MM.1S (cell line): ENCODE data around the gene UBN1.
"Not testable (repeated sequence)": the region's sequence is repeated elsewhere in the genome, so short reads cannot be mapped to it uniquely, and the experiment has no call there.

ENCODE experiments used
- DNase-seq: peaks from one replicate; pipeline ENCODE4 v3.0.0-alpha.2; 2015
- H2AFZ ChIP-seq: fragments of 300-600 bp; sonication (generic); 2 replicates; pipeline ENCODE4 v1.6.0; 2016; ENCODE audit warnings: antibody characterized with exemption, low read length
- H3F3A ChIP-seq: fragments of 300-600 bp; sonication (generic); 2 replicates; pipeline ENCODE4 v1.6.1; 2016; ENCODE audit warnings: mild to moderate bottlenecking, antibody characterized with exemption, low read length, moderate library complexity, mixed read lengths; ENCODE audit not compliant: insufficient read depth
- H3K27ac ChIP-seq: fragments of 300-600 bp; sonication (generic); 2 replicates; pipeline ENCODE4 v1.5.1; 2016; ENCODE audit warnings: mild to moderate bottlenecking, low read length
- H3K27me3 ChIP-seq: fragments of 300-600 bp; sonication (generic); replicated peaks from 2 replicates; pipeline ENCODE4 v1.6.0; 2016; ENCODE audit warnings: low read length; ENCODE audit not compliant: insufficient read depth
- H3K36me3 ChIP-seq: fragments of 300-600 bp; sonication (generic); replicated peaks from 2 replicates; pipeline ENCODE4 v1.6.1; 2016; ENCODE audit warnings: mild to moderate bottlenecking, low read length, mixed read lengths; ENCODE audit not compliant: insufficient read depth
- H3K4me1 ChIP-seq: fragments of 300-600 bp; sonication (generic); 2 replicates; pipeline ENCODE4 v1.6.1; 2016; ENCODE audit warnings: low read length, mixed read lengths
- H3K4me2 ChIP-seq: fragments of 300-600 bp; sonication (generic); 2 replicates; pipeline ENCODE4 v1.6.0; 2016; ENCODE audit warnings: low read depth, low read length
- H3K4me3 ChIP-seq: fragments of 300-600 bp; sonication (generic); 2 replicates; pipeline ENCODE4 v1.5.1; 2016; ENCODE audit warnings: low read length, mixed read lengths
- H3K79me2 ChIP-seq: fragments of 300-600 bp; sonication (generic); 2 replicates; pipeline ENCODE4 v1.6.1; 2016; ENCODE audit warnings: mixed run types, low read length, mixed read lengths
- H3K9ac ChIP-seq: fragments of 300-600 bp; sonication (generic); 2 replicates; pipeline ENCODE4 v1.6.1; 2016; ENCODE audit warnings: low read length, mixed read lengths
- H3K9me2 ChIP-seq: fragments of 300-600 bp; sonication (generic); replicated peaks from 2 replicates; pipeline ENCODE4 v1.6.1; 2016; ENCODE audit warnings: mild to moderate bottlenecking, low read length, mixed read lengths; ENCODE audit not compliant: insufficient read depth
- H3K9me3 ChIP-seq: fragments of 300-600 bp; sonication (generic); replicated peaks from 2 replicates; pipeline ENCODE4 v1.6.1; 2016; ENCODE audit warnings: mild to moderate bottlenecking, low read length, mixed read lengths; ENCODE audit not compliant: insufficient read depth
- H4K20me1 ChIP-seq: fragments of 300-600 bp; sonication (generic); 2 replicates; pipeline ENCODE4 v1.6.1; 2016; ENCODE audit warnings: mild to moderate bottlenecking, low read length, moderate library complexity, mixed read lengths; ENCODE audit not compliant: insufficient read depth
- CTCF ChIP-seq: fragments of 300-600 bp; sonication (generic); IDR thresholded peaks from 2 replicates; pipeline ENCODE4 v1.5.1; 2016; ENCODE audit warnings: antibody characterized with exemption, low read length, mixed read lengths
- EZH2 ChIP-seq: fragments of 300-600 bp; sonication (generic); optimal IDR thresholded peaks from 2 replicates; pipeline ENCODE3; 2017; ENCODE audit warnings: low read depth, mild to moderate bottlenecking, antibody characterized with exemption, low read length, mixed read lengths
- EZH2phosphoT487 ChIP-seq: fragments of 300-600 bp; sonication (generic); IDR thresholded peaks from 2 replicates; pipeline ENCODE4 v1.6.1; 2018; ENCODE audit warnings: antibody characterized with exemption, low read length

Gene UBN1

DNA sequence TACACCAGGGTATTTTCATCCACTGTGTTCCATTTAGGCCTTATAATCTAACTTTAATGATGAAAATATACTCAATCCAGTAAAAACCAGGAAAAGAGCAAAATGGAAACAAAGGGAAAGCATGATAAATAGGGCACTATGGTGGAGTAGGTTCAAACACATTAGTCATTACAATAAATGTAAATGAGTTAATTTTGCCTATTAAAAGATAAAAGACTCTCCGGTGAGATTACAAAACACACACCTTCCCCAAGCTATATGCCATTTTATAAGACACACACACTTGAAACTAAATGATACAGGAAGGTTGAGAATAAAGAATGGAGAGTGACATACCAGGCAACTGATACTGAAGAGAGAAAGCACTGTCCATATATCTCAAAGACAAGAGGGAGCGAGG, 79.6 kb downstream of the UBN1 start:
- Histone ChIP-seq H3K79me2 (no peaks in the 10 kb centered on the region), H3K9me2 (no peaks in the 10 kb centered on the region), H3F3A (no peaks in the 10 kb centered on the region), H3K36me3 (no peaks in the 10 kb centered on the region), H3K27ac (no peak overlapping the region), H3K4me2 (no peak overlapping the region), H3K27me3 (peaks cover 44% of the 10 kb centered on the region), H4K20me1 (no peaks in the 10 kb centered on the region), H3K4me3 (no peak overlapping the region), H3K9me3 (no peaks in the 10 kb centered on the region; the same call in 1 of the 2 replicates), H2AFZ (no peak overlapping the region), H3K4me1 (no peaks in the 10 kb centered on the region), H3K9ac (no peak overlapping the region)
- no peak for DNase-seq
- no peak for TF ChIP-seq EZH2
- TF ChIP-seq EZH2phosphoT487 = no peak
- TF ChIP-seq CTCF = no peak

DNA sequence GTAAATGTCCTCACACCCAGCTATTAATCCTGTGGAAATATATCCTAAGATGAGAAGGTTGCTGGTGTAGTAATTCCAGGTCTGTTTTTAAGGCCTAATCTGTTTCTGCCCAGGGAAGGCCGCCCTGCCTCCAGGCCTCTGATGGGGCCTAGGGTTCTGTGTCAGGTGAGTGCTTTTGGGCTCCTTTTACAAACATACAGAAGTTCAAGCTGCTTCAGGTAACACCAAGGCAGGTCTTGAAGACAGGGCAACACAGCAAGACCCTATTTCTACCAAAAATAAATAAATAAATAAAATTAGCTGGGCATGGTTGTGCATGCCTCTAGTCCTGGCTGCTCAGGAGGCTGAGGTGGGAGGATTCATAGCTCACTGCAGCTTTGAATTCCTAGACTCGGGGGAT, 80.4 kb downstream of the UBN1 start:
- Histone ChIP-seq H4K20me1 (no peaks in the 10 kb centered on the region), H2AFZ (no peak overlapping the region), H3K9me2 (no peaks in the 10 kb centered on the region), H3K79me2 (no peaks in the 10 kb centered on the region), H3K4me1 (no peaks in the 10 kb centered on the region), H3K9me3 (no peaks in the 10 kb centered on the region; the same call in 1 of the 2 replicates), H3F3A (no peaks in the 10 kb centered on the region), H3K9ac (no peak overlapping the region), H3K4me3 (no peak overlapping the region), H3K4me2 (no peak overlapping the region), H3K36me3 (no peaks in the 10 kb centered on the region), H3K27me3 (peaks cover 51% of the 10 kb centered on the region), H3K27ac (no peak overlapping the region)
- no peak for TF ChIP-seq EZH2phosphoT487
- TF ChIP-seq EZH2 = no peak
- TF ChIP-seq CTCF = no peak
- no peak for DNase-seq

GRCh38 chr16:4928227-4928626, 80.9 kb downstream of the UBN1 start:
- TF ChIP-seq CTCF (no peak), EZH2 (no peak), EZH2phosphoT487 (no peak)
- H3K9me2 ChIP-seq = no peaks in the 10 kb centered on the region
- peaks cover 50% of the 10 kb centered on the region for H3K27me3 ChIP-seq

DNA sequence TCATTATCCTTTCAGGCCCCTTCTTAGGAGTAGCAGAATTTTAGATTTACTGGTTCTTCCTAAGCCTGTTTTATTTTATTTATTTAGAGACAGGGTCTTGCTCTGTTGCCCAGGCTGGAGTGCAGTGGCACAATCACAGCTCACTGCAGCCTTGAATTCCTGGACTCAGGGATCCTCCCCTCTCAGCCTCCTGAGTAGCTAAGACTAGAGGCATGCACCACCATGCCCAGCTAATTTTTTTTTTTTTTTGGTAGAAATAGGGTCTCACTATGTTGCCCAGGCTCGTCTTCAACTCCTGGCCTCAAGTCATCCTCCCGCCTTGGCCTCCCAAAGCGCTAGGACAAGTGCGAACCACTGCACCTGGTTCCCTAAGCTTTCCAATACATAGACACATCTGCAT, 82.3 kb downstream of the UBN1 start:
- H3K9ac ChIP-seq, DNase-seq, H3F3A ChIP-seq, H3K4me1 ChIP-seq, H2AFZ ChIP-seq, H4K20me1 ChIP-seq, H3K4me2 ChIP-seq, H3K9me2 ChIP-seq, H3K27ac ChIP-seq, H3K36me3 ChIP-seq, H3K4me3 ChIP-seq, H3K79me2 ChIP-seq, H3K9me3 ChIP-seq: not testable (repeated sequence)
- peaks cover 50% of the 10 kb centered on the region for H3K27me3 ChIP-seq

More at GRCh38 chr16:4928227-4928626, 80.9 kb downstream of the UBN1 start:
- H3K9me3 ChIP-seq = no peaks in the 10 kb centered on the region; the same call in 1 of the 2 replicates
- H3K9ac ChIP-seq = no peak overlapping the region
- DNase-seq = no peak
- no peak overlapping the region for H3K4me2 ChIP-seq
- H4K20me1 ChIP-seq = no peaks in the 10 kb centered on the region
- no peaks in the 10 kb centered on the region for H3K4me1 ChIP-seq
- no peaks in the 10 kb centered on the region for H3F3A ChIP-seq
- no peak overlapping the region for H2AFZ ChIP-seq
- no peak overlapping the region for H3K27ac ChIP-seq
- no peak overlapping the region for H3K4me3 ChIP-seq
- no peaks in the 10 kb centered on the region for H3K36me3 ChIP-seq
- H3K79me2 ChIP-seq = no peaks in the 10 kb centered on the region
